Measurements from ENCODE around the gene TPM4.
"Not testable (repeated sequence)": the region's sequence is repeated elsewhere in the genome, so short reads cannot be mapped to it uniquely, and the experiment has no call there.

The TPM4 gene

GRCh38 chr19:16091546-16092475, 15.5 kb downstream of the TPM4 start:
- Histone ChIP-seq H3K36me3 (ENCODE audit: insufficient read depth, low read depth, low read length) (peaks cover 100% of the 10 kb centered on the region), H3K4me1 (ENCODE audit: insufficient read depth, low read length) (no peaks in the 10 kb centered on the region), H3K27me3 (ENCODE audit: insufficient read depth, low read length) (no peaks in the 10 kb centered on the region), H3K9me3 (ENCODE audit: insufficient read depth, low read depth, low read length) (no peaks in the 10 kb centered on the region), H3K27ac (ENCODE audit: low read length) (no peak overlapping the region), H3K4me3 (ENCODE audit: low read length) (no peak overlapping the region), H3K9ac (ENCODE audit: low read depth, low read length) (no peak overlapping the region)

GRCh38 chr19:16094360-16095070, 18.2 kb downstream of the TPM4 start:
- Histone ChIP-seq H3K4me3 (ENCODE audit: low read length) (no peak overlapping the region), H3K4me1 (ENCODE audit: insufficient read depth, low read length) (no peaks in the 10 kb centered on the region), H3K36me3 (ENCODE audit: insufficient read depth, low read depth, low read length) (peaks cover 100% of the 10 kb centered on the region), H3K9me3 (ENCODE audit: insufficient read depth, low read depth, low read length) (no peaks in the 10 kb centered on the region), H3K27me3 (ENCODE audit: insufficient read depth, low read length) (no peaks in the 10 kb centered on the region), H3K9ac (ENCODE audit: low read depth, low read length) (no peak overlapping the region), H3K27ac (ENCODE audit: low read length) (no peak overlapping the region)

GRCh38 chr19:16095071-16095571, 18.8 kb downstream of the TPM4 start:
- H3K36me3 ChIP-seq (ENCODE audit: insufficient read depth, low read depth, low read length): peaks cover 100% of the 10 kb centered on the region
- H3K9ac ChIP-seq (ENCODE audit: low read depth, low read length): no peak overlapping the region
- H3K4me3 ChIP-seq (ENCODE audit: low read length): no peak overlapping the region
- no peaks in the 10 kb centered on the region for H3K9me3 ChIP-seq (ENCODE audit: insufficient read depth, low read depth, low read length)
- H3K4me1 ChIP-seq (ENCODE audit: insufficient read depth, low read length): no peaks in the 10 kb centered on the region
- H3K27me3 ChIP-seq (ENCODE audit: insufficient read depth, low read length): no peaks in the 10 kb centered on the region
- no peak overlapping the region for H3K27ac ChIP-seq (ENCODE audit: low read length)

GRCh38 chr19:16096280-16096855, 20.1 kb downstream of the TPM4 start:
- Histone ChIP-seq H3K4me3 (ENCODE audit: low read length) (no peak overlapping the region), H3K9me3 (ENCODE audit: insufficient read depth, low read depth, low read length) (no peaks in the 10 kb centered on the region), H3K4me1 (ENCODE audit: insufficient read depth, low read length) (no peaks in the 10 kb centered on the region), H3K27ac (ENCODE audit: low read length) (no peak overlapping the region), H3K36me3 (ENCODE audit: insufficient read depth, low read depth, low read length) (peaks cover 100% of the 10 kb centered on the region), H3K27me3 (ENCODE audit: insufficient read depth, low read length) (no peaks in the 10 kb centered on the region), H3K9ac (ENCODE audit: low read depth, low read length) (no peak overlapping the region)

- no peaks in the 10 kb centered on the region for H3K9me3 ChIP-seq (ENCODE audit: insufficient read depth, low read depth, low read length)
- H3K36me3 ChIP-seq (ENCODE audit: insufficient read depth, low read depth, low read length): peaks cover 100% of the 10 kb centered on the region
- no peak overlapping the region for H3K9ac ChIP-seq (ENCODE audit: low read depth, low read length)
- H3K4me1 ChIP-seq (ENCODE audit: insufficient read depth, low read length): no peaks in the 10 kb centered on the region
- no peaks in the 10 kb centered on the region for H3K27me3 ChIP-seq (ENCODE audit: insufficient read depth, low read length)
- H3K4me3 ChIP-seq (ENCODE audit: low read length): no peak overlapping the region
- H3K27ac ChIP-seq (ENCODE audit: low read length): no peak overlapping the region
Observed at GRCh38 chr19:16098416-16098768, 22.1 kb downstream of the TPM4 start.

GRCh38 chr19:16098821-16099220, 22.5 kb downstream of the TPM4 start:
- Histone ChIP-seq H3K27me3 (ENCODE audit: insufficient read depth, low read length) (no peaks in the 10 kb centered on the region), H3K4me3 (ENCODE audit: low read length) (no peak overlapping the region), H3K36me3 (ENCODE audit: insufficient read depth, low read depth, low read length) (peaks cover 99% of the 10 kb centered on the region), H3K9ac (ENCODE audit: low read depth, low read length) (no peak overlapping the region), H3K4me1 (ENCODE audit: insufficient read depth, low read length) (no peaks in the 10 kb centered on the region), H3K9me3 (ENCODE audit: insufficient read depth, low read depth, low read length) (no peaks in the 10 kb centered on the region), H3K27ac (ENCODE audit: low read length) (no peak overlapping the region)

GRCh38 chr19:16099314-16099965, 23.1 kb downstream of the TPM4 start:
- not testable (repeated sequence) for H3K9ac ChIP-seq (ENCODE audit: low read depth, low read length); H3K27me3 ChIP-seq (ENCODE audit: insufficient read depth, low read length); H3K4me3 ChIP-seq (ENCODE audit: low read length); H3K9me3 ChIP-seq (ENCODE audit: insufficient read depth, low read depth, low read length); H3K4me1 ChIP-seq (ENCODE audit: insufficient read depth, low read length); H3K27ac ChIP-seq (ENCODE audit: low read length)
- peaks cover 93% of the 10 kb centered on the region for H3K36me3 ChIP-seq (ENCODE audit: insufficient read depth, low read depth, low read length)

GRCh38 chr19:16100524-16100923, 24.2 kb downstream of the TPM4 start:
- H3K36me3 ChIP-seq (ENCODE audit: insufficient read depth, low read depth, low read length): peaks cover 82% of the 10 kb centered on the region
- H3K4me1 ChIP-seq (ENCODE audit: insufficient read depth, low read length): no peaks in the 10 kb centered on the region
- no peaks in the 10 kb centered on the region for H3K27me3 ChIP-seq (ENCODE audit: insufficient read depth, low read length)
- H3K9ac ChIP-seq (ENCODE audit: low read depth, low read length): no peak overlapping the region
- no peaks in the 10 kb centered on the region for H3K9me3 ChIP-seq (ENCODE audit: insufficient read depth, low read depth, low read length)
- H3K4me3 ChIP-seq (ENCODE audit: low read length): no peak overlapping the region
- H3K27ac ChIP-seq (ENCODE audit: low read length): no peak overlapping the region

GRCh38 chr19:16104722-16105121, 28.4 kb downstream of the TPM4 start:
- H3K27ac ChIP-seq (ENCODE audit: low read length): no peak overlapping the region
- H3K9me3 ChIP-seq (ENCODE audit: insufficient read depth, low read depth, low read length): no peaks in the 10 kb centered on the region
- no peak overlapping the region for H3K9ac ChIP-seq (ENCODE audit: low read depth, low read length)
- no peak overlapping the region for H3K4me3 ChIP-seq (ENCODE audit: low read length)
- H3K36me3 ChIP-seq (ENCODE audit: insufficient read depth, low read depth, low read length): peaks cover 40% of the 10 kb centered on the region
- H3K4me1 ChIP-seq (ENCODE audit: insufficient read depth, low read length): peaks cover 2% of the 10 kb centered on the region; the same call in 1 of the 2 replicates
- no peaks in the 10 kb centered on the region for H3K27me3 ChIP-seq (ENCODE audit: insufficient read depth, low read length)

GRCh38 chr19:16106121-16106520, 29.8 kb downstream of the TPM4 start:
- no peak overlapping the region for H3K4me3 ChIP-seq (ENCODE audit: low read length)
- peaks cover 26% of the 10 kb centered on the region for H3K36me3 ChIP-seq (ENCODE audit: insufficient read depth, low read depth, low read length)
- no peaks in the 10 kb centered on the region for H3K27me3 ChIP-seq (ENCODE audit: insufficient read depth, low read length)
- H3K9me3 ChIP-seq (ENCODE audit: insufficient read depth, low read depth, low read length): no peaks in the 10 kb centered on the region
- H3K27ac ChIP-seq (ENCODE audit: low read length): no peak overlapping the region
- H3K4me1 ChIP-seq (ENCODE audit: insufficient read depth, low read length): peaks cover 2% of the 10 kb centered on the region; the same call in 1 of the 2 replicates
- H3K9ac ChIP-seq (ENCODE audit: low read depth, low read length): no peak overlapping the region

- Histone ChIP-seq H3K9me3 (ENCODE audit: insufficient read depth, low read depth, low read length) (no peaks in the 10 kb centered on the region), H3K27me3 (ENCODE audit: insufficient read depth, low read length) (no peaks in the 10 kb centered on the region), H3K4me1 (ENCODE audit: insufficient read depth, low read length) (peaks cover 7% of the 10 kb centered on the region), H3K9ac (ENCODE audit: low read depth, low read length) (peak within 1 kb of the TSS; percentile 94), H3K27ac (ENCODE audit: low read length) (peak within 1 kb of the TSS; percentile 45), H3K36me3 (ENCODE audit: insufficient read depth, low read depth, low read length) (peaks cover 21% of the 10 kb centered on the region; the same call in 1 of the 2 replicates), H3K4me3 (ENCODE audit: low read length) (peak within 1 kb of the TSS; percentile 95)
Observed at GRCh38 chr19:16111160-16111908, 35.0 kb downstream of the TPM4 start, which contains the start of gene RAB8A. Gene RAB8A (plus strand): TSS chr19:16111889. CDS start chr19:16111902, 13 bp downstream.

All from iPS-20b (cell line).